AG09319 (cell line): Measurements from ENCODE around the gene IRF5.

Source experiments
- DNase-seq: peaks from one replicate; pipeline ENCODE4 v3.0.0-alpha.2; 2010; ENCODE audit warnings: low read depth; ENCODE audit errors: extremely low read depth
- TF ChIP-seq, protein P1 (sequence below): IDR thresholded peaks from 2 replicates; pipeline ENCODE4 v1.5.1; 2011; ENCODE audit warnings: low read depth, mild to moderate bottlenecking, inconsistent platforms, low read length, moderate library complexity

IRF5 gene, protein sequence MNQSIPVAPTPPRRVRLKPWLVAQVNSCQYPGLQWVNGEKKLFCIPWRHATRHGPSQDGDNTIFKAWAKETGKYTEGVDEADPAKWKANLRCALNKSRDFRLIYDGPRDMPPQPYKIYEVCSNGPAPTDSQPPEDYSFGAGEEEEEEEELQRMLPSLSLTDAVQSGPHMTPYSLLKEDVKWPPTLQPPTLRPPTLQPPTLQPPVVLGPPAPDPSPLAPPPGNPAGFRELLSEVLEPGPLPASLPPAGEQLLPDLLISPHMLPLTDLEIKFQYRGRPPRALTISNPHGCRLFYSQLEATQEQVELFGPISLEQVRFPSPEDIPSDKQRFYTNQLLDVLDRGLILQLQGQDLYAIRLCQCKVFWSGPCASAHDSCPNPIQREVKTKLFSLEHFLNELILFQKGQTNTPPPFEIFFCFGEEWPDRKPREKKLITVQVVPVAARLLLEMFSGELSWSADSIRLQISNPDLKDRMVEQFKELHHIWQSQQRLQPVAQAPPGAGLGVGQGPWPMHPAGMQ

DNA sequence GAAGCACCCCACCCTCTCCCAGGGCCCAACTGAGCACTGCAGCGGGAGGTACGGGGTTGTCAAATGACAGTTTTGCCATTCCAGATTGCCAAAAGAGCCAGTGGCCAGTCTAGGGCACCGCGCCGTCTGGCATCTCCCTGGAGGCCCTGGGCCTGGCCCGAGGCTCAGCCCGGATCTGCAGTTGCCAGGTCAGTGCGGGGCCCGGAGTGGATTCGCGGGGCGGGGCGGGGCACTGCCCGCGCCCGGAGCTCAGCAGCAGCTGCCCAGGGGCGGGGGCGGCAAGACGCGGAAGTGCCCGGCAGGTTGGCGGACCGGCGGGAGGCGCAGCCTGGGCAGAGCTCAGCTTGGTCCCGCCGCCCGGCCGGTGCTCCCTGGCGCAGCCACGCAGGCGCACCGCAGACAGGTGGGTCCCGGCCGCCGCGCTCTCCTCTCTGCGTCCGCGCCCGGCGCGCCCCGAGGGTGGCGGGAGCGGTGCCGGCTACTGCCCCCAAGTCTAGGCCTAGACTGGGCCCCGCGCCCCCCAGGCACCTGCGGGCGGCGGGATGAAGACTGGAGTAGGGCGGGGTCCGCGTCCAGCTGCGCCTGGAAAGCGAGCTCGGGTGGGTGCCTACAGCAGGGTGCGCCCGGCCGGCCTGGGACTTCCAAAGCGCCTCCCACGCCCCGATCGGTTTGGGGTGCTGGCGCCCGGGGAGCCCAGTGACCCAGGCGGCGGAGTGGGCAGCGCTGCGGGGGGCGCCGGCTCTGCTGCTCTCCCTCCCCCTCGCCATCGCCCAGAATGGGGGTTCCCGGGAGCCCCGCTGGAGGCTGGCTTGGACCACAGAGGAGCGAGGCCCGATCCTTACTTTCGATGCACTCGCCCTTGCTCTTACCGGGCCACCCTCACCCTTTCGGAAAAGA lies at the start of gene IRF5:
TSS of gene IRF5 (plus strand) at position 281 of the 897 bp plus-strand sequence. CDS start 4,155 bp downstream, outside the sequence.
- DNase-seq = no peak
- TF ChIP-seq, protein P1, sequence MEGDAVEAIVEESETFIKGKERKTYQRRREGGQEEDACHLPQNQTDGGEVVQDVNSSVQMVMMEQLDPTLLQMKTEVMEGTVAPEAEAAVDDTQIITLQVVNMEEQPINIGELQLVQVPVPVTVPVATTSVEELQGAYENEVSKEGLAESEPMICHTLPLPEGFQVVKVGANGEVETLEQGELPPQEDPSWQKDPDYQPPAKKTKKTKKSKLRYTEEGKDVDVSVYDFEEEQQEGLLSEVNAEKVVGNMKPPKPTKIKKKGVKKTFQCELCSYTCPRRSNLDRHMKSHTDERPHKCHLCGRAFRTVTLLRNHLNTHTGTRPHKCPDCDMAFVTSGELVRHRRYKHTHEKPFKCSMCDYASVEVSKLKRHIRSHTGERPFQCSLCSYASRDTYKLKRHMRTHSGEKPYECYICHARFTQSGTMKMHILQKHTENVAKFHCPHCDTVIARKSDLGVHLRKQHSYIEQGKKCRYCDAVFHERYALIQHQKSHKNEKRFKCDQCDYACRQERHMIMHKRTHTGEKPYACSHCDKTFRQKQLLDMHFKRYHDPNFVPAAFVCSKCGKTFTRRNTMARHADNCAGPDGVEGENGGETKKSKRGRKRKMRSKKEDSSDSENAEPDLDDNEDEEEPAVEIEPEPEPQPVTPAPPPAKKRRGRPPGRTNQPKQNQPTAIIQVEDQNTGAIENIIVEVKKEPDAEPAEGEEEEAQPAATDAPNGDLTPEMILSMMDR = no peak

DNA sequence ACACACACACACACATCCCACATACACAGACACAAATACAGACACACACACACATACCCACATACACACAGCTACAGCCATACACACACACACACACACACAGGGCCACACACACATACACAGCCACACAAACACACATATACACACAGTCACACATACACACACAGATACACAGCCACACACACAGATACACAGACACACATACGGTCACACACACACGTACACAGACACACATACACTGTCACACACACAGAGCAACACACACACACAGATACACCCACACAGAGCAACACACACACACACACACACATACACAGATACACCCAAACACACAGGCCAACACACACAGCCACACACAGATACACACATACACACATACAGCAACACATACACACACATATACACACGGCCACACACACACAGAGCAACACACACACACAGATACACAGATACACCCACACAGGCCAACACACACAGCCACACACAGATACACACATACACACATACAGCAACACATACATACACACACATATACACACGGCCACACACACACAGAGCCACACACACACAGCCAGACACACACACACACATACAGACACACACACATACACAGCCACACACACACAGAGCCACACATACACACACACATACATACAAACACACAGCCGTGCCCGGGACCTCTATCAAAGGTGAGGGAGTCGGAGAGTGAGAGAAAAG lies 49.5 kb upstream of the IRF5 start:
- no peak for DNase-seq
- TF ChIP-seq, protein P1 = no peak

DNA sequence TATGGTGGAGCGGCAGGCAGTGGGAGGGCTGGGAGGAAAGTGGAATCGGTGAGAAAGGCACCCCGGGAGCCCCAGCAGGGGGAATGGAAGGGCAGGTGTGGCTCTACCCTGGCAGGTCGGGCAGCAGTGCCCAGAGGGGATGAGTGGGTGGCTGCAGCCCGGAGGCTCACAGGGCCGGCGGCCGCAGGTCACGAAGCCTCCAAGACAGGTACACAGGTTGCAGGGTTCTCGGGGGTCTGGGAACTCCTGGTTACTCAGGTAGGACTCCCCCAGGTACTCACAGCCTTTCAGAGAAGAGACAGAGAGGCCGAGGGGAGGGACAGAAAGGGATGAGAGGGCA lies 49.0 kb upstream of the IRF5 start:
- TF ChIP-seq, protein P1 = no peak
- DNase-seq = no peak

DNA sequence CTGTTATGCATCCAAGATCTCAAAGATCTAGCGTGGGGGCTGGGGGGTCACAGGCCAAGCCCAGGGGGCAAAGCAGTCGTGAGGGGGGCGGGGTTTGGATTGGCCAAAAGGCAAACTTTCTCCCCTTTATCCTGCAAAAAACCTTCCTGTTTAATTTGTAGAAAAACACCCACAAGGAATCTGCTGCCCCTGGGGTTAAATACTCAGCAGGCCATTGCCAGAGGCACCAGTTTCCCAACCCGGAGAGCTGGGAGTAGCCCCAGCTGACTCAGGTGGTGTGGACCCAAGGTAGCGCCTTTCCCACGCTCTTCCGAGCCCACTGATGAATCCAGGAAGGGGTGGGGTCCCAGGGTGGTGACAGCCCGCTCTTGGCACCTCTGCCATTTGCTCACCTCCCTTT lies 48.6 kb upstream of the IRF5 start:
- TF ChIP-seq, protein P1 = no peak

DNA sequence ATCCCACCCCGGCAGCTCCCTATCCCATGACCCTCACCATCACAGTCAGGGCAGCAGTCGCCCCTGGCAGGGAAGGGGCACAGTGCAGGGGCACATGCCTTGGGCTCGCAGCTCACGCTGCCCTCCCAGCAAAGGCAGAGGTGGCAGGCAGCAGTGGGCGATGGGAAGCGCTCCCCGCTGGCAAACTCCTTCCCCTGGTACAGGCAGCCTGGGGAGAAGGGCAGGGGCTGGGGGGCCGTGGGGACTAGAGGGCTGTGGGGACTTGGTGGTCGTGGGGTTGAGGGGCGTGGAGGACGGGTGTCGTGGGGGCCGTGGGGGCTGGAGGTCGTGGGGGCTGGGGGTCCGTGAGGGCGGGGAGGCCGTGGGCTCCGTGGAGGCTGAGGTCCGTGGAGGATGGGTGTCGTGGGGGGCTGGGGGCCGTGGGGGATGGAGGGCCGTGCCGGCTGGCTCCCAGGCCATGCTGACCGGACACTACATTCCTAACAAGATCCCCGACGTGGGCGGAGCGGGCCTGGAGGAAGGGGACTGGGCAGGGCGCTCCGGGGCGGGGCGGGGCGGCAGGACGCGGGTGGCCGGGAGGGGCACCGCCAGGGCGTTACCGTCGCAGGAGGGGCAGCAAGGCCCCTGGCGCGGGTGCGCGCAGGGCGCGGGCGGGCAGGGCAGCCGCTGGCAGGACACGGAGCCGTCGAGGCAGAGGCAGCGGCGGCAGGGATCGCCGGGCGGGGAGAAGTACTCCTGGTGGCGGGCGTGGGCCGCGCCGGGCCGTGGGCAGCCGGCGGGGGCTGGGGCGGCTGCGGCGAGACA lies 47.2 kb upstream of the IRF5 start:
- TF ChIP-seq, protein P1 = no peak
- DNase-seq = no peak

More for the DNA sequence above, 48.6 kb upstream of the IRF5 start:
- DNase-seq = no peak

DNA sequence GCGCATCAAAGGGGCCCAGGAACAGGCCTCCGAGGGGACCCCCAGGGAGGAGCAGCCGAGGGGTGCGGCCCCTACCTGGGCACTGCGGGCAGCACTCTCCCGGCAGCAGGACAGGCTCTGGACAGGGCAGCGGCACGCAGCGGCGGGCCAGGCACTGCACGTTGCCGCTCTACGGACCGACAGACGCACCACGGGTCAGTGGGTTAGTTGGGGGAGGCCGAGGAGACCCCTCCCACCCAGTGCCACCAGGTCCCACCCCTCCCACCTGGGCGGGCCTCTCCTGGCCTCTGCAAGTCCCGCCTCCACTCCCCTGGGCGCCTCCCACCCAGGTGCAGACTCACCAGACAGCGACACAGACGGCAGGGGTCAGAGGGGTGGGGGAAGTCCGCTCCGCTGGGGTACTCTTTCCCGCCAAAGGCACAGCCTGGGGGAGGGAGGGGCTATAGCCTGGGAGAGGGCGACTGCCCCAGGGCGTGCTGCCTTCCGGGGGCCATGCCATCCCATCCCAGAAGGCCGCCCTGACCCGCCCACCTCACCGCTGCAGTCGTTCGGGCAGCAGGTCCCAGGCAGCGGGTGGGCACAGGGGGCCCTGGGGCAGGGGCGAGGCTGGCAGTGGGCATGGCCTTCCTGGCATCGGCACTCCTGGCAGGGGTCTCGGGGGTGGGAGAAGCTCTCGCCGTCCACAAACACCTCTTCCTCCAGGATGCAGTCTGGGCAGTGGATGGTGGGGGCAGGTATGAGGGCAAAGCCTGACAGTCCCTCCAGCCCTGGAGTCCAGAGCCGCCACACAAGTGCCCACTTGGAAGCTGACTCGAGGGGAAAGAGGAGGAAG lies 46.4 kb upstream of the IRF5 start:
- TF ChIP-seq, protein P1 = no peak
- DNase-seq = no peak
